Mucosa of stomach (tissue), 1 donor: ENCODE data around the gene PXDN.

ENCODE experiments used
- H3K27me3 ChIP-seq: one replicate; pipeline ENCODE4 v1.7.0; 2013; ENCODE audit warnings: mild to moderate bottlenecking, low read length; ENCODE audit not compliant: control insufficient read depth, insufficient read depth
- H3K36me3 ChIP-seq: one replicate; pipeline ENCODE4 v1.7.0; 2013; ENCODE audit warnings: low read length; ENCODE audit not compliant: control insufficient read depth, insufficient read depth
- H3K4me1 ChIP-seq: one replicate; pipeline ENCODE4 v1.7.0; 2013; ENCODE audit warnings: mild to moderate bottlenecking, low read length; ENCODE audit not compliant: control insufficient read depth, insufficient read depth
- H3K4me3 ChIP-seq: one replicate; pipeline ENCODE4 v1.7.0; 2013; ENCODE audit warnings: low read length
- H3K9ac ChIP-seq: one replicate; pipeline ENCODE4 v1.7.0; 2013; ENCODE audit warnings: mild to moderate bottlenecking, low read length, moderate library complexity
- H3K9me3 ChIP-seq: one replicate; pipeline ENCODE4 v1.7.0; 2013; ENCODE audit warnings: mild to moderate bottlenecking, low read length, moderate library complexity; ENCODE audit not compliant: control insufficient read depth
- donor health status: Pancreatic carcinoma.

The PXDN gene

DNA sequence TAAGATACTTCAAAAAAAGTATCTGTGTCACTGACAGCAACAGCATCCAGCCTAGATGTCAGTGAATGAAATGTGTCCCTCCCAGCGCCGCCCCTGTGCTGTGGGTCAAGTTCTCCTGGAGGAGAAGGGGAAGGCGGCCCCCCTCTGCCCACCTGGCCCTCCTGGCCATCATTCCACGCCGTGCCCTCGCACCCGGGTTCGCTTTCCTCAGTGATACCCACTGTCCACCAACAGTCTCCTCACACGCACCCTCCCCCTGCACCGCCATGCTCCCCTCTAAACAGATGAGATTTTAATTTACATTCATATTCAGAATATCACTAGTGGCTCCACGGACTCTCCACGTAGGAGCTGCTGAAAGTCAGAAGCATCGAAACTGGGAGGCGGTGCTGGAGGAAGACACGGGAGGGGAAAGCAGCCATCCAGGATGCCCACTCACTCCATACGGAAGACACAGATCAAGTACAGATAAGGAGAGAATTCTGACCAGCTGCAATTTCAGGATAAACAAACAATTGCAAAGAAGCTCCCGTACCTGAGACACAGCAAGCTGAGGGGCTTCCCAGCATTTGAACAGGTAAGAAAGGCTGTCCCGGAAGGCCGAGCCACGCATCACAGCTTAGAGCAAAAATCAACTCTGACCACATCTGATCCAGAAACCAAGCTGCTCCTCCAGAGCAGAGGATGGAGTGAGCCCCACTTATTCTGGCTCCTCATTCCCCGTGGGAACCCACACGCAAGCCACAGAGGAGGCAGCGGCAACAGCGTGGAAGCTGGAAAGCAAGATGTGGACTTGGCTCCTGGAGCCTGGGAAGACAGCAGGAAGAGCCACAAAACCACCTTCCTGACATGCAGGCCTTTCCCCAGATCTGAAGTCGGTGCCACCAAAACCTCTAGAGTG lies 49.7 kb downstream of the PXDN start:
- Histone ChIP-seq H3K27me3 (no peaks in the 10 kb centered on the region), H3K9me3 (no peaks in the 10 kb centered on the region), H3K4me3 (no peak overlapping the region), H3K9ac (no peak overlapping the region), H3K4me1 (no peaks in the 10 kb centered on the region), H3K36me3 (no peaks in the 10 kb centered on the region)

DNA sequence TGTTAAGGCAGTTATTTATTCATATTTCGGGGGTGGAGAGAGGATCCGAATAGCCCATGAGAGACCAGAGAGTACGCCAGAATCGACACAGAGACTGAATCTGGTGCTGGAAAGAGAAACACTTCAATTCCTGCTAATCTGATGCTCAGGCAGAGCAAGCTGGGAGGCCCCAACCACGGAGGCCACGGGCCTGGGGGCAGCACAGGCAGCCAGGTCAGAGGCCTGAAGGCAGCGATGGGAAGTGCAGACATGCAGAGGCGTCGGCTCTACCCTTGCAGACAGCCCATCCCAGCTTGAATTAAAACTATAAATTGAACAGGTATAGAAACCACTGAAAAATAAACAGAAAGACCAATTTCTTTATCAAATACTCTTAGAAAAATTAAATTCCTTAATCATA lies 50.6 kb downstream of the PXDN start:
- H3K4me3 ChIP-seq = no peak overlapping the region
- H3K4me1 ChIP-seq = no peaks in the 10 kb centered on the region
- no peaks in the 10 kb centered on the region for H3K36me3 ChIP-seq
- no peaks in the 10 kb centered on the region for H3K27me3 ChIP-seq
- H3K9me3 ChIP-seq = no peaks in the 10 kb centered on the region
- H3K9ac ChIP-seq = no peak overlapping the region

DNA sequence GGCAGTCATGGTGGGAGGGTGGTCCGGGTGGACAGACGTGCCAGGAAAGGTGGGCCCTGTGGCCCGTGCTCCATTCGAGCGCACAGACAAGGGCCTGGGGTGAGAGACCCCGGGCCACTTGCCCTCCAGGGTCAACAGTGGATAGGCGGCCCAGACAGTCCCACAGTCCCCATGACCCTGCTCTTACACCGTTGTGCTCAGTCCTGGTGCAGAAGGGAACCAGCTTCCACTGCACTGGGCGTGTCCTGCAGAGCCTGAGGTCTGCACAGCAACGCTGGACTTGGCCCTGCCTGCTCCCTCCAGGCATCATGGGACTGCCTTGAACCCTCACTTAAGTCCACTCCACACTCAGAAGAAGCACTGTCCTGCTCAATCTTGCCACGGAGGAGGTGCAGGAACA lies 52.0 kb downstream of the PXDN start:
- Histone ChIP-seq H3K4me1 (no peaks in the 10 kb centered on the region), H3K9ac (no peak overlapping the region), H3K27me3 (no peaks in the 10 kb centered on the region), H3K36me3 (no peaks in the 10 kb centered on the region), H3K9me3 (no peaks in the 10 kb centered on the region), H3K4me3 (no peak overlapping the region)

DNA sequence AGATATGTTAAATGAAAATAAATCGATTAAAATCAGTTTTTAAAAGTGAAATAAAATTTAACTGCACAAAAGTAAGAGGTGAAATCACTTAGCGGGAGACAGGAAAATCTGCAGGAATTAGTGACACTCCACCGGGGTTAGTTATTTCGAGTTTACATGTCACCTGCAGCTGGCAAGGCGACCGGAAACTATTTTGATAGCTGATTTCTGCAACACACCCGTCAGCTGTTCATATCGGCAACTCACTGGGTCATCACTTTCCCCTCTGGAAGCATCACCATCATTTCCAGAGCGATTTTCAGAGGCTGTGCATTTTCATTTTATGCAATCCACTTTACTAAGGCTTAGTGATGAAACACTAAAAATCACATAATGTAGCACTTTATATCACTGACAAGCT lies 52.9 kb downstream of the PXDN start:
- Histone ChIP-seq H3K4me3 (no peak overlapping the region), H3K9ac (no peak overlapping the region), H3K9me3 (no peaks in the 10 kb centered on the region), H3K36me3 (no peaks in the 10 kb centered on the region), H3K4me1 (no peaks in the 10 kb centered on the region), H3K27me3 (no peaks in the 10 kb centered on the region)

DNA sequence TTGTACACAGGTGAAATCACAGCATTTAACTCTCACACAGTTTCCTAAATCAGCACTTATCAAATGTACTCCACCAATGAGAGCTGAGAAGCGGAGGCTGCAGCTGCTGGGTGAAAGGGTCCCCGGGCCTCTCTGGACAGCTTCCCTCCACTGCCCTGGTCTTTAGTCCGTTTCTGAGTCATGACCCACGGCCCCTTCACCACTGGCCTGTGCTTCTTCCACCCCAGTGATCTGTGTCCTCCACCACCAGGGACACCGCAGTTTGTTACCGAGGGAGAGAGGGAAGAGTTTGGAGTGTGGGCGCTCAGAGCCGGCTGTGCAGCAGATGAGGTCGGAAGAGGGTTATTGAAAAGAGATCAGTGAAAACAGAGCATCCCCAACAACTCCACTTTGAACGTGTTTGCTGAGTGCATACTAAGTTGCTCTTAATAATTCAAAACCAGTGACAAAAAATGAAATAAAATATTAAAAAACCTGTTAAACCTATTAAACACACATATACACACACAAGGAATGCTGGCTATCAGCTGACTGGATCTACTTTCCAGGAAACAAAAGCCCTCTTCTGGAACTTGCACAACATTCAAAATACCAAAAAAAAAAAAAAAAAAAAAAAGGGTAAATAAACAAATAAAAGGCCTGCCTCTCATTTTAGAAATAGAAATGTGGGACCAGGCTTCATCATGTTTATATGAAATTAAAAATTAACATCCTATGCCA lies 54.1 kb downstream of the PXDN start:
- no peaks in the 10 kb centered on the region for H3K9me3 ChIP-seq
- H3K9ac ChIP-seq = no peak overlapping the region
- H3K27me3 ChIP-seq = no peaks in the 10 kb centered on the region
- H3K4me1 ChIP-seq = no peaks in the 10 kb centered on the region
- no peaks in the 10 kb centered on the region for H3K36me3 ChIP-seq
- H3K4me3 ChIP-seq = no peak overlapping the region

DNA sequence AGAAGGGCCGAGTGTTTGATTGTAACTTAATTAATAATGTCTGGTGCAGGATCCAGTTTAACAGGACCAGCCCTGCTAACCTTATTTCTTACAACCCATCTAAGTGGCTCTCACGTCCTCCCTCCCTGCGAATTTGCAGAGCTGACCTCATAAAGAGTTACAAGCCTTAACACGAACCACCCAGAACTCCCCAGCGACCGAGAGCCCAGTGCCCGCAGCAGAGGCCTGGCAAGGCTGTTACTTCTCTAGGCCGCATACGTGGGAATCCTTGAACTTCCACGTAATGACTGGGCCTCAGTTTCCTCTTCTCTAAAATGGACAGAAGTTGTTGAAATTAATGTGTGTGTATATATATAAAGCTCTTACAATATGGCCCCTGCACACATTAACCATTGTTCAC lies 55.5 kb downstream of the PXDN start:
- Histone ChIP-seq H3K9ac (no peak overlapping the region), H3K4me3 (no peak overlapping the region), H3K36me3 (no peaks in the 10 kb centered on the region), H3K9me3 (no peaks in the 10 kb centered on the region), H3K27me3 (no peaks in the 10 kb centered on the region), H3K4me1 (no peaks in the 10 kb centered on the region)

DNA sequence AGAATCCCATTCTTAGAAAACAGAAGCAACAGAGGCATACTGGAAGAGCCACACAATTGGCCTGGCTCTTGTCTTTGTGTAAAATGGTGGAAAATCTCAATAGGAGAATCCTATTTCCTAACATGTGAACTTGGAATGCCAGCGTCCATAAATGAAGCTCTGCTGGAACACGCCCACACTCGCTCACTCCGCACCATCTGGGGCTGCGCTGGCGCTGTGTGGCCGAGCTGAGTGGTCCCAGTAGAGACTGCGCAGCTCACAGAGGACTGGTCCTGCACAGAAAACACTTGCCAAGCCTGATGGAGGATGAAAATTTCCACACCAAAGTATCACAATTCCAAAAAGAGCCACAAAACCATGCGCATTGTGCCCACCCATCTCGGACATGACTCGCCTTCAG lies 56.2 kb downstream of the PXDN start:
- H3K36me3 ChIP-seq = no peaks in the 10 kb centered on the region
- H3K4me3 ChIP-seq = no peak overlapping the region
- H3K4me1 ChIP-seq = no peaks in the 10 kb centered on the region
- no peak overlapping the region for H3K9ac ChIP-seq
- no peaks in the 10 kb centered on the region for H3K9me3 ChIP-seq
- H3K27me3 ChIP-seq = no peaks in the 10 kb centered on the region

DNA sequence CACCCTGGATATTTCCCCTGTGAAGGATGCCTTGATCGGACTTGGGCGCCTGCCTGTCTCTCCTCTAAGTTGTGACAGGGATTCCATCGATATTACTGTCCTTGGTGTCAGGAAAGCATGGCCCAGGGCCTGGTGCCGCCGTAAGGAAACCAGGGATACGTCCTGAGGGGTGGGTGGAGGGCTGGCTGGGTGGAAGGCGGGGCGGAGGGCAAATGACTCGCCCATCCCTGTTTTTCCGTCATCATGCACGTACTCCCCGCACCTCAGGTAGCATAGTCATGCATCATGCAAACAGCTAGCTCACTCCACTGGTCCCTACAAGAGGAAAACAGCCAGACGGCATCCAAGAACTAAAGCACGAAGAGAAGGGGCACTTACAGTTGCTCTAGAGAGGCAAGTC lies 57.1 kb downstream of the PXDN start:
- Histone ChIP-seq H3K27me3 (no peaks in the 10 kb centered on the region), H3K9me3 (no peaks in the 10 kb centered on the region), H3K4me1 (no peaks in the 10 kb centered on the region), H3K4me3 (no peak overlapping the region), H3K9ac (no peak overlapping the region), H3K36me3 (no peaks in the 10 kb centered on the region)

DNA sequence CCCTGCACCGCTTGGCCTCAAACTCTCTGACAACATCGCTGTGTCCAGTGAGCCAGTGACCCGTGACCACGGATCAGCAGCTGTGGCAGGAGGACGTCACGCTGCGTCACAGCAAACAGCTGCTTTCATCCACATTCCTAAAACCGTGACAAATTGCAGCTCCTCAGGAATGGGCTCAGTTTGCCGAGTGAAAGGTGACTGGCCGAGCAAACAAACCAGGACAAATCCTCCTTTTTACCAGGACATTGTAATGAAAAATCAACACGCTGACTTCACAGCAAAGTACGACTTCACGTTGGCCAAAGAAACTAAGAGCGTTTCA lies 57.6 kb downstream of the PXDN start:
- no peaks in the 10 kb centered on the region for H3K9me3 ChIP-seq
- H3K4me1 ChIP-seq = no peaks in the 10 kb centered on the region
- no peaks in the 10 kb centered on the region for H3K27me3 ChIP-seq
- H3K36me3 ChIP-seq = no peaks in the 10 kb centered on the region
- no peak overlapping the region for H3K4me3 ChIP-seq
- H3K9ac ChIP-seq = no peak overlapping the region

DNA sequence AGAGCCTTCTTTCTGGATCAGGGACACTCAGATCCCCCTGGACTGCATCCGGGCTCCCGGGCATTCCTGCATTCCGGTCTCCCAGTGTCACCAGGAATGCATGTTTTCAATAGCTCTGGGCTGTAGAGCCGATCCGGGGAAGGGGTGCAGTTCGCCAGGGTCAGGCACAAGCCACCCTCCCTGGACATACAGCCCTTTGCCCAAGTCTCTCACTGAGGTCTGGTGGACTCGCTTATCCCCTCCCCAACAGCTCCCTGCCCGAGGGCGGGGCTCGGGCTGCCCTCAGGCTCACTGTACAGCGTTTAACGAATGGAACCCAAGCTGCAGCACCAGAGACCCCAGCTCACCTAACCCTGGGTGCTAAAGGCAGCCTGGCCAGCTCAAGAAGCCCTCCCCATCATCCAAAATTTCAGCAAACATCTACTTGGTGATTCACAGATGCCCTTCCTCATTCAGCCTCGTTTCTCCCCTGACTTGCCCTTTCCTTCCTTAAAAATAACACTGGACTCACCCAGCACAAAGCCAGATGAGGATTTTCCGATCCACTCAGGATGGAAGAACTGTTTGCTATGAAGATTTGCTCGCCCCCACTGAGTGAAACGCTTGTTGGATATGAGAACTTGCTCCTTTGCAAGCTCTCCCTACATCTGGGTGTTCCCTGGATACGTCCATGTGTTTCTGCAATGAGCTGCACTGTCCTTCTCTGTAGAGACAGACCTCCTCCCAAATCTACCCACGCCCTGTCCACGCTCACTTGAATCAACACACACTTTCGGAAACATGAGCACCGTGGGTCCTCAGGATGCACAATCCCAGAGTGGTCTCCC lies 58.1 kb downstream of the PXDN start:
- H3K9me3 ChIP-seq = no peaks in the 10 kb centered on the region
- no peak overlapping the region for H3K9ac ChIP-seq
- H3K36me3 ChIP-seq = no peaks in the 10 kb centered on the region
- no peaks in the 10 kb centered on the region for H3K27me3 ChIP-seq
- no peak overlapping the region for H3K4me3 ChIP-seq
- H3K4me1 ChIP-seq = no peaks in the 10 kb centered on the region

DNA sequence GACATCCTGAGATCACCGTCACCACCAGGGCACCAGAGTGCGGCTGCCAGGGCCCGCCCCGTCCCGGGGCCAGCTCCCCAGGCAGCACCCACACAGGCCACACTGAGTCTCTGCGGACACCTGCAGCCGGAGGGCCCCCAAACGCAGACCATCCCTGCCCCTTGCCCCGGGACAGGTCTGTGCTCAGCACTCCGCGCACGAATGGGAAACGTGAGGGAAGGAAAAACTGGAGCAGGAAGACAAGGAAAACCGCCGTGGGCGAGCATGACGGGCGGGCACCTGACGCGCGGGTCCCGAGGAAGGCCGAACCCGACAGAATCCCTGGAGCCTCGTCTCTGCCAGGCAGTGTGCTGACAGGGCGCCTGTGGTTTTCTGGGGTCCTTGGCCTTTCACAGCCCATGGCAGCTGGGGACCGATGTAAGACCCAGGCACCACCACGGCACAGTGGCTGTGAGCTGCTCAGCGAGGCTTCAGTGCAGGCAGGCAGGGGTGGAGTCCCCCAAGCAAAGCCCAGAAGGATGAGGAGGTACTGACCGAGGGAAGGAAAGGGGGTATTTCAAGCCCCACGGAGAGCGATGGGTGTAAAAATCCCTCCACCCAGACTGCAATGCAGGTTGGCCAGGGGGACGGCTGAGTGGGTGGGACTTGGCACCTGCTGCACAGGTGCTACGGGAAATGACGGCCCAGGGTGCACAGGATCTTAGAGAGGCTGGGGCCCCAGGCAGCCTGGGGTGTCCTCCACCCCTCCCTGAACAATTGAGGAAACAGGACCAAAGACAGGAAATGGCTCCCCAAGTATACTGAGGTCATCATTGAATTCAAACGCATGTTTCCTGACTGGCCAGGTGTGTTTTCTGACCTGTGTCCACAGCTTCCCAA lies 59.0 kb downstream of the PXDN start:
- Histone ChIP-seq H3K27me3 (no peaks in the 10 kb centered on the region), H3K9me3 (no peaks in the 10 kb centered on the region), H3K4me3 (no peak overlapping the region), H3K9ac (no peak overlapping the region), H3K4me1 (no peaks in the 10 kb centered on the region), H3K36me3 (no peaks in the 10 kb centered on the region)
